Fibroblast of peridontal ligament (primary cell): Measurements from ENCODE around the gene TGM3.

Experiments
- DNase-seq: peaks from one replicate; pipeline ENCODE4 v3.0.0-alpha.2; 2010; ENCODE audit errors: extremely low read depth

Gene TGM3

GRCh38 chr20:2285193-2285592, 10.6 kb upstream of the TGM3 start:
- no peak for DNase-seq

GRCh38 chr20:2285613-2286012, 10.2 kb upstream of the TGM3 start:
- no peak for DNase-seq

GRCh38 chr20:2287504-2287903, 8.3 kb upstream of the TGM3 start:
- no peak for DNase-seq

- no peak for DNase-seq
Measured at GRCh38 chr20:2289475-2289874, 6.3 kb upstream of the TGM3 start.

- no peak for DNase-seq
Measured at GRCh38 chr20:2290486-2290885, 5.3 kb upstream of the TGM3 start.

- DNase-seq: no peak
Measured at GRCh38 chr20:2292416-2293110, 3.2 kb upstream of the TGM3 start.

- DNase-seq: no peak
Measured at GRCh38 chr20:2293486-2293885, 2.3 kb upstream of the TGM3 start.

GRCh38 chr20:2293971-2294370, 1.8 kb upstream of the TGM3 start:
- no peak for DNase-seq

GRCh38 chr20:2295286-2295685, 515 bp upstream of the TGM3 start:
- DNase-seq: no peak

GRCh38 chr20:2296524-2297356, 939 bp downstream of the TGM3 start:
- DNase-seq: no peak

GRCh38 chr20:2297357-2297728, 1.5 kb downstream of the TGM3 start:
- no peak for DNase-seq

GRCh38 chr20:2298116-2298515, 2.3 kb downstream of the TGM3 start:
- DNase-seq: no peak

- no peak for DNase-seq
Measured at GRCh38 chr20:2298701-2299100, 2.9 kb downstream of the TGM3 start.

- DNase-seq: no peak
Measured at GRCh38 chr20:2299301-2299700, 3.5 kb downstream of the TGM3 start.

- no peak for DNase-seq
Measured at GRCh38 chr20:2300002-2300401, 4.2 kb downstream of the TGM3 start.

GRCh38 chr20:2300420-2300819, 4.6 kb downstream of the TGM3 start:
- DNase-seq: no peak

GRCh38 chr20:2301164-2301622, 5.4 kb downstream of the TGM3 start:
- DNase-seq: no peak

GRCh38 chr20:2302384-2303060, 6.7 kb downstream of the TGM3 start:
- DNase-seq: no peak

GRCh38 chr20:2303673-2304072, 7.9 kb downstream of the TGM3 start:
- DNase-seq: no peak

GRCh38 chr20:2304180-2304579, 8.4 kb downstream of the TGM3 start:
- no peak for DNase-seq

- DNase-seq: no peak
Measured at GRCh38 chr20:2305029-2305428, 9.2 kb downstream of the TGM3 start.

GRCh38 chr20:2305479-2305878, 9.7 kb downstream of the TGM3 start:
- no peak for DNase-seq

GRCh38 chr20:2305946-2306345, 10.1 kb downstream of the TGM3 start:
- no peak for DNase-seq
